PC-3 (cell line): ENCODE measurements around the gene C1QTNF9. TPM values are rescaled to one million over a fixed set of nuclear protein-coding genes. Genes with fewer than 3 reads are reported as not detected.
"Not testable (repeated sequence)": the region's sequence is repeated elsewhere in the genome, so short reads cannot be mapped to it uniquely, and the experiment has no call there.

Source experiments
- ATAC-seq: fragments of 200-7000 bp; cut with Tn5 transposase; 2 replicates; pipeline ENCODE4 v1.9.1; 2020; ENCODE audit warnings: mild to moderate bottlenecking, moderate library complexity
- BruUV-seq: library from RNA; stranded (reverse); fragments of 400-500 nt; replicated peaks from 2 replicates; lab custom pipeline; 2021; lab: Mats Ljungman, UMichigan
- CTCF ChIA-PET: fragments of 300-600 bp; sonication (Branson Sonifier 250); formaldehyde crosslinking; loops from one replicate; lab custom pipeline; 2022; ENCODE audit warnings: antibody characterized with exemption; lab: Charles Lee
- POLR2A ChIA-PET: fragments of 300-600 bp; sonication (Branson Sonifier 250); formaldehyde crosslinking; loops from one replicate; lab custom pipeline; 2022; ENCODE audit warnings: antibody characterized with exemption; ENCODE audit not compliant: unreplicated experiment; lab: Charles Lee
- DNase-seq: peaks from one replicate; pipeline ENCODE4 v3.0.0-alpha.2; 2015
- H2AFZ ChIP-seq: fragments of 300-600 bp; sonication (generic); 2 replicates; pipeline ENCODE4 v1.6.0; 2016; ENCODE audit warnings: antibody characterized with exemption, low read length
- H3F3A ChIP-seq: fragments of 300-600 bp; sonication (generic); one replicate; pipeline ENCODE4 v1.6.0; 2017; ENCODE audit warnings: antibody characterized with exemption, low read length, control low read depth, mild to moderate bottlenecking; ENCODE audit not compliant: unreplicated experiment
- H3K27ac ChIP-seq: fragments of 300-600 bp; sonication (generic); 2 replicates; pipeline ENCODE4 v1.5.1; 2016; ENCODE audit warnings: mild to moderate bottlenecking, low read length
- H3K27me3 ChIP-seq: fragments of 300-600 bp; sonication (generic); 2 replicates; pipeline ENCODE4 v1.6.1; 2016; ENCODE audit warnings: low read length, mixed read lengths
- H3K36me3 ChIP-seq: fragments of 300-600 bp; sonication (generic); 2 replicates; pipeline ENCODE4 v1.6.1; 2016; ENCODE audit warnings: low read depth, mixed run types, low read length, mixed read lengths
- H3K4me1 ChIP-seq: fragments of 300-600 bp; sonication (generic); 2 replicates; pipeline ENCODE4 v1.5.1; 2016; ENCODE audit warnings: low read length; ENCODE audit not compliant: insufficient read depth
- H3K4me2 ChIP-seq: fragments of 300-600 bp; sonication (generic); 2 replicates; pipeline ENCODE4 v1.6.0; 2016; ENCODE audit warnings: low read length
- H3K4me3 ChIP-seq: fragments of 300-600 bp; sonication (generic); 2 replicates; pipeline ENCODE4 v1.5.1; 2016; ENCODE audit warnings: mild to moderate bottlenecking, low read length, mixed read lengths
- H3K79me2 ChIP-seq: fragments of 300-600 bp; sonication (generic); 2 replicates; pipeline ENCODE4 v1.6.1; 2017; ENCODE audit warnings: low read length, mixed read lengths
- H3K9ac ChIP-seq: fragments of 300-600 bp; sonication (generic); 2 replicates; pipeline ENCODE4 v1.6.0; 2016; ENCODE audit warnings: mild to moderate bottlenecking, low read length
- H3K9me2 ChIP-seq: fragments of 300-600 bp; sonication (generic); replicated peaks from 2 replicates; pipeline ENCODE4 v1.6.1; 2016; ENCODE audit warnings: mixed run types, low read length, mixed read lengths
- H3K9me3 ChIP-seq: fragments of 300-600 bp; sonication (generic); 2 replicates; pipeline ENCODE4 v1.6.1; 2016; ENCODE audit warnings: low read length, mixed read lengths
- H4K20me1 ChIP-seq: fragments of 300-600 bp; sonication (generic); 2 replicates; pipeline ENCODE4 v1.6.1; 2016; ENCODE audit warnings: low read length, mixed read lengths
- CTCF ChIP-seq: fragments of 300-600 bp; sonication (generic); conservative IDR thresholded peaks from 2 replicates; pipeline ENCODE4 v1.5.1; 2017; ENCODE audit warnings: antibody characterized with exemption, low read depth, mild to moderate bottlenecking, low read length
- EZH2 ChIP-seq: fragments of 300-600 bp; sonication (generic); IDR thresholded peaks from one replicate; pipeline ENCODE4 v1.6.1; 2017; ENCODE audit warnings: antibody characterized with exemption, mild to moderate bottlenecking, low read length; ENCODE audit not compliant: unreplicated experiment
- EZH2phosphoT487 ChIP-seq: fragments of 300-600 bp; sonication (generic); IDR thresholded peaks from 2 replicates; pipeline ENCODE4 v1.6.1; 2018; ENCODE audit warnings: mild to moderate bottlenecking, antibody characterized with exemption, low read length, borderline replicate concordance
- intact Hi-C: fragments of 100-400 bp; cut with micrococcal nuclease; formaldehyde crosslinking; loops from 2 replicates; pipeline ENCODE4 v1.9.0; 2023
- total RNA-seq: library from RNA; depleted of rRNA; stranded (reverse); fragments of >200 nt; gene quantifications from 2 replicates; pipeline ENCODE4 v1.2.3, GENCODE V29; 2014

C1QTNF9 gene
- total RNA-seq, 1 experiment from 2014 or later = 0.11 TPM

- Histone ChIP-seq H3K9me3 (no peaks in the 10 kb centered on the region), H3K79me2 (no peaks in the 10 kb centered on the region), H3K27me3 (no peaks in the 10 kb centered on the region), H3K27ac (no peak overlapping the region), H3K9ac (no peak overlapping the region), H3F3A (no peaks in the 10 kb centered on the region), H3K4me1 (no peaks in the 10 kb centered on the region), H3K9me2 (no peaks in the 10 kb centered on the region), H3K4me2 (no peak overlapping the region), H3K4me3 (no peak overlapping the region), H3K36me3 (no peaks in the 10 kb centered on the region), H2AFZ (no peak overlapping the region), H4K20me1 (no peaks in the 10 kb centered on the region)
- TF ChIP-seq EZH2 = no peak
- TF ChIP-seq EZH2phosphoT487 = no peak
- no peak for TF ChIP-seq CTCF
- DNase-seq (no peak), ATAC-seq (no peak)
- intact Hi-C loops = loop anchor here (5.0 to 10.0 kb wide), 2 partner anchors 89 to 231 kb away; no protein-coding TSS in a partner anchor
- ChIA-PET POLR2A (no interaction called here), CTCF (no interaction called here)
- BruUV-seq = no TSS peak
Observed at GRCh38 chr13:24323739-24324075, 14.3 kb downstream of the C1QTNF9 start.

- H3K9me2 ChIP-seq, H3K4me2 ChIP-seq, POLR2A ChIA-PET, H3K4me1 ChIP-seq, BruUV-seq, CTCF ChIA-PET, DNase-seq, H3K27ac ChIP-seq, H3K36me3 ChIP-seq, H2AFZ ChIP-seq, H3F3A ChIP-seq, H3K9me3 ChIP-seq, H3K79me2 ChIP-seq, H3K9ac ChIP-seq, H4K20me1 ChIP-seq, H3K27me3 ChIP-seq, ATAC-seq, H3K4me3 ChIP-seq: not testable (repeated sequence)
- intact Hi-C loops = loop anchor here (10.0 kb wide), 1 partner anchor 227 kb away; no protein-coding TSS in a partner anchor
Observed at GRCh38 chr13:24327598-24327997, 18.2 kb downstream of the C1QTNF9 start.

GRCh38 chr13:24328145-24328544 is 18.8 kb downstream of the C1QTNF9 start:
- CTCF ChIA-PET = no interaction called here
- Histone ChIP-seq H3K36me3 (no peaks in the 10 kb centered on the region), H3K79me2 (no peaks in the 10 kb centered on the region), H3K4me3 (no peak overlapping the region), H3K4me1 (no peaks in the 10 kb centered on the region), H3K27me3 (no peaks in the 10 kb centered on the region), H3F3A (no peaks in the 10 kb centered on the region), H3K9ac (no peak overlapping the region), H2AFZ (no peak overlapping the region), H3K9me2 (no peaks in the 10 kb centered on the region), H3K9me3 (no peaks in the 10 kb centered on the region), H3K27ac (no peak overlapping the region), H4K20me1 (no peaks in the 10 kb centered on the region), H3K4me2 (no peak overlapping the region)
- ATAC-seq = no peak
- no peak for TF ChIP-seq CTCF
- no peak for TF ChIP-seq EZH2
- no peak for TF ChIP-seq EZH2phosphoT487
- DNase-seq = no peak
- POLR2A ChIA-PET = no interaction called here
- intact Hi-C loops = loop anchor here (10.0 kb wide), 1 partner anchor 227 kb away; no protein-coding TSS in a partner anchor
- BruUV-seq = no TSS peak
